HepG2 (cell line): ENCODE results near the gene DYNC1LI2. TPM values are rescaled to one million over a fixed set of nuclear protein-coding genes. Genes with fewer than 3 reads are reported as not detected.

ENCODE experiments used
- HMG20B ChIP-seq: conservative IDR thresholded peaks from 2 replicates; pipeline ENCODE4 v1.6.1; 2016; ENCODE audit warnings: missing genetic modification reagents, missing compliant biosample characterization
- THAP9 ChIP-seq: sonication (generic); formaldehyde crosslinking; IDR thresholded peaks from 2 replicates; pipeline ENCODE4; 2020; ENCODE audit warnings: missing genetic modification reagents, mild to moderate bottlenecking, borderline replicate concordance
- TP53 ChIP-seq: sonication (generic); formaldehyde crosslinking; conservative IDR thresholded peaks from 2 replicates; pipeline ENCODE4 v1.4.0; 2020; ENCODE audit warnings: missing genetic modification reagents
- YEATS4 ChIP-seq: sonication (generic); formaldehyde crosslinking; IDR thresholded peaks from 2 replicates; pipeline ENCODE4 v1.4.0; 2020; ENCODE audit warnings: missing genetic modification reagents, borderline replicate concordance
- ZBTB49 ChIP-seq: sonication (generic); formaldehyde crosslinking; IDR thresholded peaks from 2 replicates; pipeline ENCODE4 v1.4.0; 2020; ENCODE audit warnings: missing genetic modification reagents, borderline replicate concordance
- ZFY ChIP-seq: sonication (generic); formaldehyde crosslinking; IDR thresholded peaks from 2 replicates; pipeline ENCODE4 v1.4.0; 2020; ENCODE audit warnings: missing genetic modification reagents
- ZNF558 ChIP-seq: sonication (generic); formaldehyde crosslinking; IDR thresholded peaks from 2 replicates; pipeline ENCODE4 v1.9.0; 2022; ENCODE audit warnings: mild to moderate bottlenecking, missing genetic modification reagents, borderline replicate concordance
- ZNF564 ChIP-seq: sonication (generic); formaldehyde crosslinking; IDR thresholded peaks from 2 replicates; pipeline ENCODE4 v1.8.1; 2023; ENCODE audit warnings: mild to moderate bottlenecking, missing genetic modification reagents
- polyA plus RNA-seq, 8 experiments: library from polyadenylated mRNA; depleted of rRNA in 3 of 8; stranded (reverse) in 7 of 8; unstranded in 1 of 8; fragments of >200 nt; fragmentation: Illumina TruSeq in 4 of 8; extraction: Trizol in 4 of 8; gene quantifications; 2 replicates each; pipeline versions ENCODE4 v1.2.1 to v1.2.3, GENCODE V29; 2011 to 2016; ENCODE audit warnings: low read depth in 4 of 8, missing spikeins in 1 of 8, mixed read lengths in 1 of 8; ENCODE audit not compliant: insufficient read depth in 1 of 8
- total RNA-seq, 5 experiments: library from RNA; depleted of rRNA; stranded (reverse); fragments of >200 nt; fragmentation: Illumina TruSeq; extraction: Trizol; gene quantifications; 2 replicates each; pipeline ENCODE4 v1.2.3, GENCODE V29; 2016; ENCODE audit warnings: low read depth in 1 of 5
- TF ChIP-seq, protein P1 (sequence below): sonication (generic); formaldehyde crosslinking; IDR thresholded peaks from 2 replicates; pipeline ENCODE4 v1.4.0; 2020; ENCODE audit warnings: missing genetic modification reagents
- TF ChIP-seq, protein P2 (sequence below): sonication (generic); formaldehyde crosslinking; IDR thresholded peaks from 2 replicates; pipeline ENCODE4 v1.5.1; 2020; ENCODE audit warnings: missing genetic modification reagents, mild to moderate bottlenecking, borderline replicate concordance

The DYNC1LI2 gene
- total and polyA plus RNA-seq, 2 of the 13 experiments (the other 11 are each of a cell fraction or from before 2014, with no cell fraction given): 65.5 to 135 TPM

- TF ChIP-seq, protein P1, sequence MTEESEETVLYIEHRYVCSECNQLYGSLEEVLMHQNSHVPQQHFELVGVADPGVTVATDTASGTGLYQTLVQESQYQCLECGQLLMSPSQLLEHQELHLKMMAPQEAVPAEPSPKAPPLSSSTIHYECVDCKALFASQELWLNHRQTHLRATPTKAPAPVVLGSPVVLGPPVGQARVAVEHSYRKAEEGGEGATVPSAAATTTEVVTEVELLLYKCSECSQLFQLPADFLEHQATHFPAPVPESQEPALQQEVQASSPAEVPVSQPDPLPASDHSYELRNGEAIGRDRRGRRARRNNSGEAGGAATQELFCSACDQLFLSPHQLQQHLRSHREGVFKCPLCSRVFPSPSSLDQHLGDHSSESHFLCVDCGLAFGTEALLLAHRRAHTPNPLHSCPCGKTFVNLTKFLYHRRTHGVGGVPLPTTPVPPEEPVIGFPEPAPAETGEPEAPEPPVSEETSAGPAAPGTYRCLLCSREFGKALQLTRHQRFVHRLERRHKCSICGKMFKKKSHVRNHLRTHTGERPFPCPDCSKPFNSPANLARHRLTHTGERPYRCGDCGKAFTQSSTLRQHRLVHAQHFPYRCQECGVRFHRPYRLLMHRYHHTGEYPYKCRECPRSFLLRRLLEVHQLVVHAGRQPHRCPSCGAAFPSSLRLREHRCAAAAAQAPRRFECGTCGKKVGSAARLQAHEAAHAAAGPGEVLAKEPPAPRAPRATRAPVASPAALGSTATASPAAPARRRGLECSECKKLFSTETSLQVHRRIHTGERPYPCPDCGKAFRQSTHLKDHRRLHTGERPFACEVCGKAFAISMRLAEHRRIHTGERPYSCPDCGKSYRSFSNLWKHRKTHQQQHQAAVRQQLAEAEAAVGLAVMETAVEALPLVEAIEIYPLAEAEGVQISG (CRISPR knock-in tag): peak; percentile 85
- TF ChIP-seq ZBTB49 (CRISPR knock-in tag) (no peak), ZNF558 (CRISPR knock-in tag) (peak; percentile 56; the same call in 1 of the 2 replicates), YEATS4 (CRISPR knock-in tag) (peak; percentile 92), ZFY (CRISPR knock-in tag) (peak; percentile 92), TP53 (CRISPR knock-in tag) (0 out of 2 replicates have a peak, but pooled peaks have one; percentile 42), HMG20B (CRISPR knock-in tag) (no peak), THAP9 (CRISPR knock-in tag) (no peak; the same call in 1 of the 2 replicates), ZNF564 (CRISPR knock-in tag) (no peak; the same call in 1 of the 2 replicates)
- TF ChIP-seq, protein P2, sequence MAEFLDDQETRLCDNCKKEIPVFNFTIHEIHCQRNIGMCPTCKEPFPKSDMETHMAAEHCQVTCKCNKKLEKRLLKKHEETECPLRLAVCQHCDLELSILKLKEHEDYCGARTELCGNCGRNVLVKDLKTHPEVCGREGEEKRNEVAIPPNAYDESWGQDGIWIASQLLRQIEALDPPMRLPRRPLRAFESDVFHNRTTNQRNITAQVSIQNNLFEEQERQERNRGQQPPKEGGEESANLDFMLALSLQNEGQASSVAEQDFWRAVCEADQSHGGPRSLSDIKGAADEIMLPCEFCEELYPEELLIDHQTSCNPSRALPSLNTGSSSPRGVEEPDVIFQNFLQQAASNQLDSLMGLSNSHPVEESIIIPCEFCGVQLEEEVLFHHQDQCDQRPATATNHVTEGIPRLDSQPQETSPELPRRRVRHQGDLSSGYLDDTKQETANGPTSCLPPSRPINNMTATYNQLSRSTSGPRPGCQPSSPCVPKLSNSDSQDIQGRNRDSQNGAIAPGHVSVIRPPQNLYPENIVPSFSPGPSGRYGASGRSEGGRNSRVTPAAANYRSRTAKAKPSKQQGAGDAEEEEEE (CRISPR knock-in tag): no peak
Observed at GRCh38 chr16:66751303-66751991, at the start of gene DYNC1LI2 (continued).
